Naive thymus-derived CD8-positive, alpha-beta T cell (primary cell): ENCODE results near the gene NEK1. TPM values are rescaled to one million over a fixed set of nuclear protein-coding genes. Genes with fewer than 3 reads are reported as not detected.
"Not testable (repeated sequence)": the region's sequence is repeated elsewhere in the genome, so short reads cannot be mapped to it uniquely, and the experiment has no call there.

Source experiments
- ATAC-seq, 2 donors: fragments of 150-1000 bp; cut with Tn5 transposase in 1 of 2; sonication (Bioruptor Pico), chemical (Tn5 transposase) in 1 of 2; 1 replicate in 1 of 2; 2 replicates in 1 of 2; pipeline ENCODE4 v1.10.0; 2021; ENCODE audit warnings: mild to moderate bottlenecking in 2 of 2, moderate library complexity in 2 of 2
- POLR2A ChIA-PET: fragments of 350-600 bp; sonication (Branson Sonifier 250); formaldehyde crosslinking; loops from one replicate; lab custom pipeline; 2021; ENCODE audit warnings: antibody characterized with exemption; lab: Charles Lee
- DNase-seq, 10 donors: peaks; one replicate each; pipeline versions ENCODE4 v3.0.0 to v3.0.0-alpha.2; 2020 to 2022
- H3K27ac Mint-ChIP-seq, 10 donors: one replicate each; pipeline ENCODE4 v1.8.0; 2020 to 2022; ENCODE audit warnings: mild to moderate bottlenecking in 10 of 10, mixed read lengths in 10 of 10, moderate library complexity in 4 of 10, inconsistent platforms in 1 of 10
- H3K27me3 Mint-ChIP-seq, 5 donors: one replicate each; pipeline ENCODE4 v1.8.0; 2021 to 2022; ENCODE audit warnings: mixed read lengths in 5 of 5
- H3K36me3 Mint-ChIP-seq, 3 donors: one replicate each; pipeline ENCODE4 v1.8.0; 2020 to 2022; ENCODE audit warnings: mixed read lengths in 3 of 3, mild to moderate bottlenecking in 2 of 3, inconsistent platforms in 1 of 3
- H3K4me1 Mint-ChIP-seq, 4 donors: one replicate each; pipeline ENCODE4 v1.8.0; 2021 to 2022; ENCODE audit warnings: mixed read lengths in 4 of 4
- H3K4me3 Mint-ChIP-seq, 10 donors: one replicate each; pipeline ENCODE4 v1.8.0; 2020 to 2022; ENCODE audit warnings: mild to moderate bottlenecking in 10 of 10, mixed read lengths in 10 of 10, moderate library complexity in 6 of 10, inconsistent platforms in 1 of 10
- H3K9me3 Mint-ChIP-seq, 9 donors: one replicate each; pipeline ENCODE4 v1.8.0; 2020 to 2022; ENCODE audit warnings: mixed read lengths in 9 of 9, mild to moderate bottlenecking in 3 of 9, inconsistent platforms in 1 of 9, moderate library complexity in 1 of 9
- polyA plus RNA-seq, 3 donors: library from polyadenylated mRNA; unstranded; fragments of 300-500 nt; fragmentation: Illumina TruSeq; gene quantifications; one replicate each; pipeline ENCODE4 v1.2.3, GENCODE V29; 2021
- total RNA-seq, 8 experiments: library from RNA in 2 of 8; stranded (reverse) in 2 of 8; gene quantifications; one replicate each; pipeline ENCODE4 v1.2.3 and lab custom pipeline; 2021 to 2026

Gene NEK1
- total and polyA plus RNA-seq, 5 experiments from 2014 or later = 7.1 to 19.5 (median 9.0) TPM

GRCh38 chr4:169625886-169626285 lies 13.5 kb upstream of the NEK1 start:
- no peak for DNase-seq
- Mint-ChIP-seq H3K36me3 (peaks cover 0 to 3% (median 2%) of the 10 kb centered on the region in 3 donors), H3K9me3 (no peaks in the 10 kb centered on the region), H3K27me3 (no peaks in the 10 kb centered on the region), H3K4me3 (no peak overlapping the region), H3K27ac (peak overlapping the region in 8 of 10 donors; percentile 21 to 76 (median 57)), H3K4me1 (peaks cover 25 to 73% (median 61%) of the 10 kb centered on the region in 4 donors)
- POLR2A ChIA-PET = no interaction called here
- ATAC-seq = no peak

GRCh38 chr4:169624012-169624411 lies 11.6 kb upstream of the NEK1 start:
- H3K27me3 Mint-ChIP-seq, H3K9me3 Mint-ChIP-seq, POLR2A ChIA-PET, DNase-seq, ATAC-seq, H3K36me3 Mint-ChIP-seq: not testable (repeated sequence)
- H3K4me1 Mint-ChIP-seq = peaks cover 26 to 72% (median 66%) of the 10 kb centered on the region in 4 donors
- peak overlapping the region in 1 of 10 donors; percentile 62 for H3K4me3 Mint-ChIP-seq
- H3K27ac Mint-ChIP-seq = peak overlapping the region in 6 of 10 donors; percentile 10 to 99 (median 52)

GRCh38 chr4:169622566-169622965 lies 10.2 kb upstream of the NEK1 start:
- Mint-ChIP-seq H3K27me3 (no peaks in the 10 kb centered on the region), H3K4me1 (peaks cover 28 to 83% (median 74%) of the 10 kb centered on the region in 4 donors), H3K4me3 (peak overlapping the region; percentile 34 to 98 (median 80)), H3K9me3 (no peaks in the 10 kb centered on the region), H3K36me3 (peaks cover 0 to 2% (median 0%) of the 10 kb centered on the region in 3 donors), H3K27ac (peak overlapping the region; percentile 80 to 99 (median 94))
- ATAC-seq = no peak
- DNase-seq = peak in 1 of 10 donors; percentile 7
- POLR2A ChIA-PET = interaction anchor here (2.1 to 3.4 kb wide), 2 partner anchors 11 to 38 kb away, joined by 9 to 20 read pairs; partner anchors contain the start of gene NEK1

GRCh38 chr4:169621731-169622492 lies 9.5 kb upstream of the NEK1 start:
- H3K27me3 Mint-ChIP-seq = no peaks in the 10 kb centered on the region
- ATAC-seq = peak; percentile 7 to 30
- POLR2A ChIA-PET = interaction anchor here (2.1 to 3.4 kb wide), 2 partner anchors 11 to 39 kb away, joined by 9 to 20 read pairs; partner anchors contain the start of gene NEK1

GRCh38 chr4:169620880-169621248 lies 8.5 kb upstream of the NEK1 start:
- DNase-seq (peak in 5 of 10 donors; percentile 12 to 66 (median 30)), ATAC-seq (peak in 1 of 2 donors; percentile 5)
- POLR2A ChIA-PET = interaction anchor here (1.4 to 3.4 kb wide), 5 partner anchors 10 to 611 kb away, joined by 3 to 20 read pairs (median 8); partner anchors contain the start of genes CBR4, MFAP3L and NEK1
- no peaks in the 10 kb centered on the region for H3K9me3 Mint-ChIP-seq
- peaks cover 0 to 2% (median 0%) of the 10 kb centered on the region in 3 donors for H3K36me3 Mint-ChIP-seq
- peak overlapping the region; percentile 89 to 99 (median 96) for H3K4me3 Mint-ChIP-seq
- H3K27me3 Mint-ChIP-seq = no peaks in the 10 kb centered on the region
- peak overlapping the region; percentile 97 to 100 (median 99) for H3K27ac Mint-ChIP-seq
- peaks cover 21 to 74% (median 67%) of the 10 kb centered on the region in 4 donors for H3K4me1 Mint-ChIP-seq

More at GRCh38 chr4:169621731-169622492, 9.5 kb upstream of the NEK1 start:
- peak overlapping the region; percentile 67 to 98 (median 80) for H3K4me3 Mint-ChIP-seq
- H3K36me3 Mint-ChIP-seq = peaks cover 0 to 2% (median 0%) of the 10 kb centered on the region in 3 donors
- H3K27ac Mint-ChIP-seq = peak overlapping the region; percentile 80 to 99 (median 94)
- no peaks in the 10 kb centered on the region for H3K9me3 Mint-ChIP-seq
- peak in 7 of 10 donors; percentile 23 to 64 (median 51) for DNase-seq
- peaks cover 26 to 84% (median 74%) of the 10 kb centered on the region in 4 donors for H3K4me1 Mint-ChIP-seq

GRCh38 chr4:169619958-169620879 lies 7.8 kb upstream of the NEK1 start, which contains the start of gene CLCN3:
TSS of gene CLCN3 (plus strand) at chr4:169620578. CDS start at chr4:169635929, 15,351 bp downstream.
- DNase-seq (peak; percentile 69 to 90 (median 86)), ATAC-seq (peak; percentile 75 to 78)
- Mint-ChIP-seq H3K4me3 (peak within 1 kb of the TSS; percentile 89 to 99 (median 96)), H3K9me3 (no peaks in the 10 kb centered on the region), H3K36me3 (peaks cover 0 to 2% (median 0%) of the 10 kb centered on the region in 3 donors), H3K27ac (peak within 1 kb of the TSS; percentile 97 to 100 (median 99)), H3K27me3 (no peaks in the 10 kb centered on the region), H3K4me1 (peaks cover 18 to 72% (median 61%) of the 10 kb centered on the region in 4 donors)
- POLR2A ChIA-PET = interaction anchor here (0.7 to 3.4 kb wide), 9 partner anchors 9 to 610 kb away, joined by 3 to 20 read pairs (median 5); partner anchors contain the start of genes CBR4, HPF1, MFAP3L and NEK1

- Mint-ChIP-seq H3K4me1 (peaks cover 16 to 69% (median 56%) of the 10 kb centered on the region in 4 donors), H3K4me3 (peak overlapping the region; percentile 89 to 99 (median 96)), H3K27ac (peak overlapping the region; percentile 97 to 100 (median 99)), H3K27me3 (no peaks in the 10 kb centered on the region), H3K9me3 (no peaks in the 10 kb centered on the region), H3K36me3 (no peaks in the 10 kb centered on the region)
- peak in 9 of 10 donors; percentile 13 to 78 (median 62) for DNase-seq
- ATAC-seq = peak; percentile 46 to 49
- POLR2A ChIA-PET = interaction anchor here (0.9 to 3.4 kb wide), 6 partner anchors 8 to 609 kb away, joined by 4 to 20 read pairs (median 6); partner anchors contain the start of genes CBR4, HPF1, MFAP3L and NEK1
Observed at GRCh38 chr4:169619518-169619957, 7.2 kb upstream of the NEK1 start.

- POLR2A ChIA-PET = interaction anchor here (1.7 to 2.2 kb wide), 2 partner anchors 42 to 609 kb away, joined by 8 read pairs; partner anchors contain the start of gene CBR4
- ATAC-seq (no peak), DNase-seq (no peak)
- no peaks in the 10 kb centered on the region for H3K36me3 Mint-ChIP-seq
- H3K27me3 Mint-ChIP-seq = no peaks in the 10 kb centered on the region
- peak overlapping the region; percentile 89 to 99 (median 96) for H3K4me3 Mint-ChIP-seq
- H3K9me3 Mint-ChIP-seq = no peaks in the 10 kb centered on the region
- peak overlapping the region; percentile 97 to 100 (median 99) for H3K27ac Mint-ChIP-seq
- H3K4me1 Mint-ChIP-seq = peaks cover 16 to 66% (median 56%) of the 10 kb centered on the region in 4 donors
Observed at GRCh38 chr4:169618986-169619385, 6.6 kb upstream of the NEK1 start.

- Mint-ChIP-seq H3K9me3 (no peaks in the 10 kb centered on the region), H3K27ac (peak overlapping the region; percentile 97 to 100 (median 99)), H3K4me1 (peaks cover 15 to 64% (median 54%) of the 10 kb centered on the region in 4 donors), H3K27me3 (no peaks in the 10 kb centered on the region), H3K4me3 (peak overlapping the region; percentile 89 to 99 (median 96)), H3K36me3 (no peaks in the 10 kb centered on the region)
- no peak for ATAC-seq
- DNase-seq = peak in 3 of 10 donors; percentile 34 to 46 (median 34)
- POLR2A ChIA-PET = interaction anchor here (0.6 kb wide), 1 partner anchor 9 kb away, joined by 3 read pairs; no protein-coding TSS in a partner anchor
Observed at GRCh38 chr4:169618286-169618685, 5.9 kb upstream of the NEK1 start.

GRCh38 chr4:169617306-169617705 lies 4.9 kb upstream of the NEK1 start:
- DNase-seq = no peak
- Mint-ChIP-seq H3K9me3 (no peaks in the 10 kb centered on the region), H3K4me3 (peak overlapping the region in 2 of 10 donors; percentile 26 to 45), H3K27ac (peak overlapping the region in 8 of 10 donors; percentile 68 to 90 (median 72)), H3K27me3 (no peaks in the 10 kb centered on the region), H3K36me3 (no peaks in the 10 kb centered on the region), H3K4me1 (peaks cover 15 to 63% (median 53%) of the 10 kb centered on the region in 4 donors)
- POLR2A ChIA-PET = interaction anchor here (0.6 kb wide), 1 partner anchor 119 kb away, joined by 4 read pairs; no protein-coding TSS in a partner anchor
- no peak for ATAC-seq

- no peaks in the 10 kb centered on the region for H3K36me3 Mint-ChIP-seq
- ATAC-seq = no peak
- peak overlapping the region in 1 of 10 donors; percentile 26 for H3K4me3 Mint-ChIP-seq
- no peaks in the 10 kb centered on the region for H3K27me3 Mint-ChIP-seq
- H3K27ac Mint-ChIP-seq = peak overlapping the region in 9 of 10 donors; percentile 14 to 72 (median 68)
- POLR2A ChIA-PET = interaction anchor here (0.6 to 0.7 kb wide), 2 partner anchors 14 to 119 kb away, joined by 4 read pairs; no protein-coding TSS in a partner anchor
- DNase-seq = no peak
- H3K4me1 Mint-ChIP-seq = peaks cover 11 to 61% (median 52%) of the 10 kb centered on the region in 4 donors
- H3K9me3 Mint-ChIP-seq = no peaks in the 10 kb centered on the region
Observed at GRCh38 chr4:169616846-169617245, 4.5 kb upstream of the NEK1 start.
